Peyer's patch (tissue), 4 donors: ENCODE data around the gene MXRA7. TPM values are rescaled to one million over a fixed set of nuclear protein-coding genes. Genes with fewer than 3 reads are reported as not detected.

Experiments used
- DNase-seq, 3 donors: peaks; one replicate each; pipeline ENCODE4 v3.0.0-alpha.2; 2017 to 2019
- H3K27ac ChIP-seq, 4 donors: fragments of 200-600 bp; sonication (generic); one replicate each; pipeline ENCODE4 v1.5.1; 2016 to 2019
- H3K27me3 ChIP-seq, 2 donors: fragments of 200-600 bp; sonication (generic); one replicate each; pipeline ENCODE4 v1.5.1; 2019
- H3K36me3 ChIP-seq, 3 donors: fragments of 200-600 bp; sonication (generic); one replicate each; pipeline ENCODE4 v1.5.1; 2016 to 2019
- H3K4me1 ChIP-seq, 4 donors: fragments of 200-600 bp; sonication (generic); one replicate each; pipeline ENCODE4 v1.5.1; 2016 to 2019
- H3K4me3 ChIP-seq, 4 donors: fragments of 200-600 bp; sonication (generic); 1 replicate in 3 of 4; 2 replicates in 1 of 4; pipeline ENCODE4 v1.5.1; 2016 to 2019; ENCODE audit warnings: mild to moderate bottlenecking in 1 of 4
- H3K9me3 ChIP-seq, 4 donors: fragments of 200-600 bp; sonication (generic); one replicate each; pipeline ENCODE4 v1.5.1; 2016 to 2019; ENCODE audit warnings: mild to moderate bottlenecking in 1 of 4
- POLR2A ChIP-seq, 2 donors: fragments of 450-650 bp; IDR thresholded peaks; one replicate each; pipeline ENCODE4 v1.5.1; 2017; ENCODE audit warnings: antibody characterized with exemption in 2 of 2, mild to moderate bottlenecking in 2 of 2, moderate library complexity in 2 of 2
- total RNA-seq, 4 donors: library from RNA; depleted of rRNA; stranded (reverse); fragments of >200 nt; gene quantifications; one replicate each; pipeline ENCODE4 v1.1.0, GENCODE V29; 2016
- TF ChIP-seq, protein P1 (sequence below), 6 experiments: fragments of 450-650 bp in 4 of 6; fragments of 200-600 bp in 2 of 6; sonication (generic) in 1 of 6; IDR thresholded peaks; one replicate each; pipeline ENCODE4 v1.5.1; 2017 to 2019; ENCODE audit warnings: antibody characterized with exemption in 6 of 6, mild to moderate bottlenecking in 3 of 6, moderate library complexity in 1 of 6

The MXRA7 gene
- total RNA-seq, 4 donors from 2014 or later: 9.1 to 27.3 (median 23.4) TPM

DNA sequence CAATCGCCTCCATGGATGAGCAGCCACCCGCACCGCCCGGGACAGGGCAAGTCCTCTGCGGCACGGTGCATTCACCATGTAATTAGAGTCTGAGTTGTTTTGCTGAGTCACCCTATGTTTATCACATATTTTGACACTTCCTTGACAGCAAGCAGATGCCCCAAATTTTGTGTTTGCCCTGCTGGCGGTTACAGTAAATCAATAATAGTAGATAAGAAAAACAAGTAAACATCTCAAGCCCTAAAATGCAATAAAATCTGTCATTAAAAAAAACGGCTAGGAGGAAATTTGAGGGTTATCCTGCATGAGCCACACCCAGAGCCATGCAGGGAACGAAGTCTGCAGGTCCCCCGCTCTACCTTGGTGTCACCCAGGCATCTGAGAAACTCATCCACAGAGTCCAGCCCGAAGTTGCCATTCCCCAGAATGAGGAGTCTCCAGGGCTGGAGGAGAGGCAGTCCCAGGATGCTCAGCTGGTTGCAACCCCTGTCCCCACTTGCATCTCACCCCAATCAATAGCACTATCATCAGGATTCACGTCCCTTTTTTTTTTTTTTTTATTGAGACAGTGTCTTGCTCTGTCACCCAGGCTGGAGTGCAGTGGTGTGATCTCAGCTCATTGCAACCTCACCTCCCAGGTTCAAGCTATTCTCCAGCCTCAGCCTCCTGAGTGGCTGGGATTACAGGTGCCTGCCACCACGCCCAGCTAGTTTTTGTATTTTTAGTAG, 50.7 kb downstream of the MXRA7 start:
- peak overlapping the region in 3 of 4 donors; percentile 14 to 54 (median 43) for H3K27ac ChIP-seq
- DNase-seq: peak in 2 of 3 donors; percentile 71 to 73
- H3K4me1 ChIP-seq: peaks cover 0 to 21% (median 3%) of the 10 kb centered on the region in 4 donors
- H3K9me3 ChIP-seq: no peaks in the 10 kb centered on the region
- no peaks in the 10 kb centered on the region for H3K27me3 ChIP-seq
- no peaks in the 10 kb centered on the region for H3K36me3 ChIP-seq
- TF ChIP-seq, protein P1, sequence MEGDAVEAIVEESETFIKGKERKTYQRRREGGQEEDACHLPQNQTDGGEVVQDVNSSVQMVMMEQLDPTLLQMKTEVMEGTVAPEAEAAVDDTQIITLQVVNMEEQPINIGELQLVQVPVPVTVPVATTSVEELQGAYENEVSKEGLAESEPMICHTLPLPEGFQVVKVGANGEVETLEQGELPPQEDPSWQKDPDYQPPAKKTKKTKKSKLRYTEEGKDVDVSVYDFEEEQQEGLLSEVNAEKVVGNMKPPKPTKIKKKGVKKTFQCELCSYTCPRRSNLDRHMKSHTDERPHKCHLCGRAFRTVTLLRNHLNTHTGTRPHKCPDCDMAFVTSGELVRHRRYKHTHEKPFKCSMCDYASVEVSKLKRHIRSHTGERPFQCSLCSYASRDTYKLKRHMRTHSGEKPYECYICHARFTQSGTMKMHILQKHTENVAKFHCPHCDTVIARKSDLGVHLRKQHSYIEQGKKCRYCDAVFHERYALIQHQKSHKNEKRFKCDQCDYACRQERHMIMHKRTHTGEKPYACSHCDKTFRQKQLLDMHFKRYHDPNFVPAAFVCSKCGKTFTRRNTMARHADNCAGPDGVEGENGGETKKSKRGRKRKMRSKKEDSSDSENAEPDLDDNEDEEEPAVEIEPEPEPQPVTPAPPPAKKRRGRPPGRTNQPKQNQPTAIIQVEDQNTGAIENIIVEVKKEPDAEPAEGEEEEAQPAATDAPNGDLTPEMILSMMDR (IDR thresholded peaks at IDR 0.05): peak in 1 of 6 experiments; percentile 9
- TF ChIP-seq POLR2A (IDR thresholded peaks at IDR 0.05): peak in 1 of 2 donors; percentile 27
- H3K4me3 ChIP-seq: no peak overlapping the region

DNA sequence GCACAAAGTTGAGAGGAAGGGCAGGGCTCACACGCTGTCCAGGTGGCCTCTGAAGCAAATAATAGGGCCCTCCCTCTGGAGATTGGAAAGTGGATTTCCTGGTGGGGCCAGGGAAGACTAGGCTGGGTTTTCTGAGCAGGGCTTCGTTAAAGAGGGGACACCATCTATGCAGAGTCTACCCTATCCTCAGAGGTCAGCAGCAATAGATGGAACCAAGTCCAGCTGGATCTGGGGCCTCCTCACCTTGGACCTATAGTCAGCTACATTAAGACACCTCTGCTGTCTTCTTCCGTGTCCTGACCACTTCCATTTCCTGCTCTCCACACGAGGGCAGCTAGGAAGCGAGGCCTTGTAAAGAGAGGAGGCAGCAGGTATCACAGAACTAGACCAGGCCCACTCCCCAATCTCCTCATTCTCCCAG, 52.5 kb downstream of the MXRA7 start:
- no peak for DNase-seq

DNA sequence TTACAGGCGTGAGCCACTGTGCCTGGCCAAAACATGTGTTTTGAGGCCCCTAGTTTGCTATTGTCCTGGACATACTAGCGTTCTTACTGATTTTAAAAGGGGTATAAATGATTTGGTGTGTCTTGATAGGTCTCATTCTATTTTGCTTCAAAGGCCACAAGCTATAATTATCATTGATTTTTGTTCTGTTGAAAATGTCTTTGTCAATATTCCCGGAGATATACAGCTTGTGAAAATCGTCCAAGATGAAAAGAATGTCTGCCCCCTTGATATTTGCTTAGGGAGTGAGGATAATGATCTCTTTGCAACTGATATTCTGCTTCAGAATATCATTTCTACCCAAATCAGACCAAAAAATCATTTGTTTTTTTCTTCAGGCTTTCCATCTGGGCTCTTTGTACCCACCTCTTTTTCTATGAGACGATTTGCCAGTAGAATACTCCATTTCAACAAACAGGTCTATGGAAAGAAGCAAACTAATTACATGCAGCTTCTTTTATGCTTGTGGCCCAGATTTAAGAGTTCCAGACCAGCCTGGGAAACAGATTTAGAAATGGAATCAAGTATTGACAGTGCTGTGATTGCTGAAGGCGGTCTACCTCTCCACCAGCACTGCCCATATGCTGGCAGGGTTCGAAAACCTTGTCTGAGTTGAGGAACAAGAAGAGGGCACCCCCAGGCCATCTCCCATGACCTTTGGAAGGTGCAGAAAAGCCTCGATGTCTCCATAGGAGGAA, 53.1 kb downstream of the MXRA7 start:
- DNase-seq: no peak

More for the DNA sequence above, 52.5 kb downstream of the MXRA7 start:
- H3K27me3 ChIP-seq: no peaks in the 10 kb centered on the region
- peak overlapping the region in 3 of 4 donors; percentile 2 to 19 (median 15) for H3K27ac ChIP-seq
- TF ChIP-seq, protein P1 (IDR thresholded peaks at IDR 0.05): no peak
- no peak for TF ChIP-seq POLR2A (IDR thresholded peaks at IDR 0.05)
- H3K36me3 ChIP-seq: no peaks in the 10 kb centered on the region
- H3K4me1 ChIP-seq: peaks cover 0 to 21% (median 3%) of the 10 kb centered on the region in 4 donors
- no peak overlapping the region for H3K4me3 ChIP-seq
- H3K9me3 ChIP-seq: no peaks in the 10 kb centered on the region

DNA sequence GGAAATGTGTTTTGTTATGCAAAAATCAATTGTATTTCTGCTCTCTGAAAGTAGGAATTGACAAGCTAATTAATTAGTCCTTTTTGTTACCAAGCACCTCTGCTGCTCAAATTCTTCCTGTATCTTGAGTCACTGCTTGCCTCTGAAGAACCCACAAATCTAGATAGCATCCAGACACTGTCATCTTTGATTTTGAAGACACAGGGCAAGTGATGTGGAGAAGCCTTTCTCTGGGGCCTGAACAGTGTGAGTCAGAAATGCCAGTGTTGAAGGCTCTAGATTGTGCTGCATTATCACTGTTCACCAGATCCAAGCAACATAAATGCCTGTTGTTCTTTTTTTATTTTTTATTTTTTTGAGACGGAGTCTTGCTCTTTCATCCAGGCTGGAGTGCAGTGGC, 56.4 kb downstream of the MXRA7 start:
- no peak overlapping the region for H3K4me3 ChIP-seq
- TF ChIP-seq, protein P1 (IDR thresholded peaks at IDR 0.05): no peak
- TF ChIP-seq POLR2A (IDR thresholded peaks at IDR 0.05): no peak

More for the DNA sequence above, 53.1 kb downstream of the MXRA7 start:
- Histone ChIP-seq H3K4me1 (peaks cover 0 to 21% (median 3%) of the 10 kb centered on the region in 4 donors), H3K27ac (peak overlapping the region in 3 of 4 donors; percentile 2 to 19 (median 15)), H3K27me3 (no peaks in the 10 kb centered on the region), H3K36me3 (no peaks in the 10 kb centered on the region), H3K4me3 (no peak overlapping the region), H3K9me3 (no peaks in the 10 kb centered on the region)
- TF ChIP-seq POLR2A (IDR thresholded peaks at IDR 0.05): no peak
- TF ChIP-seq, protein P1 (IDR thresholded peaks at IDR 0.05): no peak

DNA sequence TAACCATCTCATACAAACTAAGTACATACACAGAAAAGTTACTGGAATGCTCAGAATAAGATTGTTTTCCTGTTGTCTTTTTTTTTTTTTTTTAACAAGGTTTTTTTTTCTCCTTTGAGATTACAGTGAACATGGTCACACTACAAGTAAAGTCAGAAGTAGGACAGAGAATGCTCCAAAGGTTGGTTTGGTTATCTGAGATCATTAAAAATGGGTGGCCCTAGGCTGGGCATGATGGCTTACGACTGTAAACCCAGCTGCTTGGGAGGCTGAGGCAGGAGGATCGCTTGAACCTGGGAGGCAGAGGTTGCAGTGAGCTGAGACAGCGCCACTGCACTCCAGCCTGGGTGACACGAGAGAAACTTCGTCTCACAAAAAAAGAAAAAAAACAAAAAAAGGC, 60.3 kb downstream of the MXRA7 start:
- DNase-seq: no peak
- H3K4me3 ChIP-seq: no peak overlapping the region
- no peak overlapping the region for H3K27ac ChIP-seq
- TF ChIP-seq POLR2A (IDR thresholded peaks at IDR 0.05): no peak
- TF ChIP-seq, protein P1 (IDR thresholded peaks at IDR 0.05): no peak
- no peaks in the 10 kb centered on the region for H3K27me3 ChIP-seq
- peaks cover 0 to 6% (median 0%) of the 10 kb centered on the region in 4 donors for H3K4me1 ChIP-seq
- no peaks in the 10 kb centered on the region for H3K36me3 ChIP-seq
- peaks cover 0 to 3% (median 0%) of the 10 kb centered on the region in 4 donors for H3K9me3 ChIP-seq

More for the DNA sequence above, 56.4 kb downstream of the MXRA7 start:
- DNase-seq: no peak
- no peaks in the 10 kb centered on the region for H3K27me3 ChIP-seq
- no peaks in the 10 kb centered on the region for H3K36me3 ChIP-seq
- peaks cover 0 to 14% (median 0%) of the 10 kb centered on the region in 4 donors for H3K4me1 ChIP-seq
- no peaks in the 10 kb centered on the region for H3K9me3 ChIP-seq
- no peak overlapping the region for H3K27ac ChIP-seq
